Suprapubic skin (tissue), 4 donors: ENCODE measurements around the gene MIA.
"Not testable (repeated sequence)": the region's sequence is repeated elsewhere in the genome, so short reads cannot be mapped to it uniquely, and the experiment has no call there.

ENCODE experiments used
- CTCF ChIP-seq, 2 donors: fragments of 200-600 bp in 1 of 2; fragments of 450-650 bp in 1 of 2; sonication (generic) in 1 of 2; IDR thresholded peaks; one replicate each; pipeline ENCODE4 v1.5.1; 2016 to 2019; ENCODE audit warnings: antibody characterized with exemption in 2 of 2, mild to moderate bottlenecking in 1 of 2, moderate library complexity in 1 of 2
- EP300 ChIP-seq: sonication (generic); formaldehyde crosslinking; IDR thresholded peaks from one replicate; pipeline ENCODE4 v1.6.1; 2017; ENCODE audit warnings: antibody characterized with exemption
- POLR2A ChIP-seq, 2 donors: fragments of 450-650 bp; IDR thresholded peaks; one replicate each; pipeline ENCODE4 v1.6.1; 2017; ENCODE audit warnings: antibody characterized with exemption in 2 of 2, mild to moderate bottlenecking in 2 of 2, moderate library complexity in 2 of 2
- POLR2AphosphoS5 ChIP-seq, 3 donors: sonication (generic); formaldehyde crosslinking; IDR thresholded peaks; one replicate each; pipeline ENCODE4 v1.6.1; 2017; ENCODE audit warnings: antibody characterized with exemption in 3 of 3

- TF ChIP-seq POLR2A (IDR thresholded peaks at IDR 0.05); EP300; POLR2AphosphoS5 (IDR thresholded peaks at IDR 0.05): not testable (repeated sequence)
- TF ChIP-seq CTCF (IDR thresholded peaks at IDR 0.05): peak; percentile 60 to 71
Measured at GRCh38 chr19:40819479-40820234, 44.3 kb downstream of the MIA start.
